Left lung (tissue), 10 donors: ENCODE measurements around the gene NAA35. TPM values are rescaled to one million over a fixed set of nuclear protein-coding genes. Genes with fewer than 3 reads are reported as not detected.
A peak's percentile ranks its signal among the peaks of the same experiment; 100 is the strongest.

ENCODE experiments used
- ATAC-seq: fragments of 200-7000 bp; cut with Tn5 transposase; one replicate; pipeline ENCODE4 v1.9.1; 2020; ENCODE audit warnings: moderate library complexity
- DNase-seq, 4 donors: peaks; one replicate each; pipeline ENCODE4 v3.0.0-alpha.2; 2013 to 2020
- H3K27ac ChIP-seq, 2 donors: fragments of 200-600 bp; sonication (generic) in 1 of 2; one replicate each; pipeline versions ENCODE4 v1.5.0 to v1.8.0; 2020 to 2021
- H3K27me3 ChIP-seq, 2 donors: fragments of 200-600 bp; sonication (generic) in 1 of 2; one replicate each; pipeline versions ENCODE4 v1.5.0 to v1.8.0; 2020 to 2021
- H3K36me3 ChIP-seq, 2 donors: fragments of 200-600 bp; sonication (generic) in 1 of 2; one replicate each; pipeline versions ENCODE4 v1.5.0 to v1.8.0; 2020 to 2021
- H3K4me1 ChIP-seq, 2 donors: fragments of 200-600 bp; one replicate each; pipeline ENCODE4 v1.8.0; 2021
- H3K4me3 ChIP-seq, 2 donors: fragments of 200-600 bp; sonication (generic) in 1 of 2; one replicate each; pipeline versions ENCODE4 v1.5.0 to v1.8.0; 2020 to 2021; ENCODE audit warnings: mild to moderate bottlenecking in 1 of 2
- H3K9me3 ChIP-seq, 2 donors: fragments of 200-600 bp; sonication (generic) in 1 of 2; one replicate each; pipeline versions ENCODE4 v1.5.0 to v1.8.0; 2020 to 2021
- intact Hi-C, 2 donors: fragments of 100-400 bp; cut with DNase I; formaldehyde crosslinking; loops; one replicate each; pipeline versions ENCODE4 v1.11.2 to v1.14.2; 2022
- polyA plus RNA-seq, 6 donors: library from polyadenylated mRNA; unstranded; fragments of 120-200 nt; gene quantifications; one replicate each; pipeline ENCODE4 v1.2.1, GENCODE V29; 2013; ENCODE audit not compliant: insufficient read length in 6 of 6
- total RNA-seq, 2 donors: library from RNA; stranded (reverse); fragmentation: NEBNext Ultra II Directional; extraction: Animal tissue kit (Norgen Biotek cat#: 25700); gene quantifications; one replicate each; pipeline ENCODE4 v1.2.1, GENCODE V29; 2021
- TF ChIP-seq, protein P1 (sequence below), 2 donors: fragments of 200-600 bp; sonication (generic) in 1 of 2; IDR thresholded peaks; one replicate each; pipeline versions ENCODE4 v1.5.0 to v1.8.0; 2021; ENCODE audit warnings: antibody characterized with exemption in 2 of 2
- donor health status: DM: no; HTN: yes; CAD: no.
- donor health status: DM: no; HTN: no; CAD: no.

The NAA35 gene
- total and polyA plus RNA-seq, 8 donors, result 17.9 to 34.7 (median 29.9) TPM

DNA sequence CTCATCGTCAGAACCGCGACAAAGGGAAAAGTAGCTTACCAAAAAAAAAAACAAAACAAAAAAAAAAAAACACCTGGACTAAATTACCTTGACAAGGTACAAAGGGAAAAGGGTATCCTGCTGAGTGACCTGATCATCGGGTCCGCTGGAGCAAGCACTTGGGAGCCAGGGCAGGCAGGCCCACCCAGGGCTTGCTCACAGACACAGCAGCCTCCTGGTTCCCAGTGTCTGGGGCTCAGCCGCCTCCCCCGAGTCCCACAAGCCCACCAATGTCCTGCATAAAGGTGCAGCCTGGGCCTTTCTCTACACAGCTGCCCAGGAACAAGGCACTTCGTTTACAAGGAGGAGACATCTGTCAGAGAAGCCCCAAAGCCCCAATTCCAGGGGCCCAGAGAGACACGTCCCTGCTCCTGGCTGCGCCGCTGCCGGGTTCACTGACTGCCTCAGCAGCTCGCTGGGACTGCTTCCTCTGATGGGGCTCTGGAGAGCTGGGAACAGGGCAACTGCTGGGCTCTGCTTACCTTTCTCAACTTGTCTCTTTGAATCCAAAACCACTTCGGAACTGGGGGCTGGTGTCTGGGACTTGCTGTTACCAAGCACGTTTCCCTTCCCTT, 95.0 kb downstream of the NAA35 start:
- H3K4me1 ChIP-seq, result no peaks in the 10 kb centered on the region
- H3K27me3 ChIP-seq, result no peaks in the 10 kb centered on the region
- DNase-seq, result no peak
- no peaks in the 10 kb centered on the region for H3K9me3 ChIP-seq
- H3K4me3 ChIP-seq, result no peak overlapping the region
- H3K27ac ChIP-seq, result no peak overlapping the region
- TF ChIP-seq, protein P1, sequence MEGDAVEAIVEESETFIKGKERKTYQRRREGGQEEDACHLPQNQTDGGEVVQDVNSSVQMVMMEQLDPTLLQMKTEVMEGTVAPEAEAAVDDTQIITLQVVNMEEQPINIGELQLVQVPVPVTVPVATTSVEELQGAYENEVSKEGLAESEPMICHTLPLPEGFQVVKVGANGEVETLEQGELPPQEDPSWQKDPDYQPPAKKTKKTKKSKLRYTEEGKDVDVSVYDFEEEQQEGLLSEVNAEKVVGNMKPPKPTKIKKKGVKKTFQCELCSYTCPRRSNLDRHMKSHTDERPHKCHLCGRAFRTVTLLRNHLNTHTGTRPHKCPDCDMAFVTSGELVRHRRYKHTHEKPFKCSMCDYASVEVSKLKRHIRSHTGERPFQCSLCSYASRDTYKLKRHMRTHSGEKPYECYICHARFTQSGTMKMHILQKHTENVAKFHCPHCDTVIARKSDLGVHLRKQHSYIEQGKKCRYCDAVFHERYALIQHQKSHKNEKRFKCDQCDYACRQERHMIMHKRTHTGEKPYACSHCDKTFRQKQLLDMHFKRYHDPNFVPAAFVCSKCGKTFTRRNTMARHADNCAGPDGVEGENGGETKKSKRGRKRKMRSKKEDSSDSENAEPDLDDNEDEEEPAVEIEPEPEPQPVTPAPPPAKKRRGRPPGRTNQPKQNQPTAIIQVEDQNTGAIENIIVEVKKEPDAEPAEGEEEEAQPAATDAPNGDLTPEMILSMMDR (IDR thresholded peaks at IDR 0.05), result no peak
- H3K36me3 ChIP-seq, result no peaks in the 10 kb centered on the region
- ATAC-seq, result no peak
- intact Hi-C loops, result no loop called here

DNA sequence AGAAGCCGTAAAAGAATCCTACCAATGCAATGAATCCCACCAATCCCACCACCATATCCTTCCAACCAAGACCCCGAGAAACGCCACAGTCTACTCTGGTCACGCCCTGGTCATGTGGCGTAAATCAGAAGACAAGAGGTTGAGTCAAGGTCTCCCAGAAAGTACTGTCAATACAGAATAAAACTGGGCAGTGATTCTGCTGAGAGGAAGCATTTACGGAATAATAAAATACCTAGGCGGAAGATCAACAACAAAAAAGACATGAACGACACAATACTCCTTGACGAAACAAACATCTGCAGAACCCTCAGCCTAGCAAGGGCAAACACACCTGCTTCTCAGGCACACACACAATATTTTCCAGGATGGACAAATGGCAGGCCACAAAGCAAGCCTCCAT, 95.6 kb downstream of the NAA35 start:
- intact Hi-C loops, result no loop called here
- Histone ChIP-seq H3K9me3 (no peaks in the 10 kb centered on the region), H3K27me3 (no peaks in the 10 kb centered on the region), H3K36me3 (no peaks in the 10 kb centered on the region), H3K27ac (no peak overlapping the region), H3K4me3 (no peak overlapping the region), H3K4me1 (no peaks in the 10 kb centered on the region)
- DNase-seq (no peak), ATAC-seq (no peak)
- TF ChIP-seq, protein P1 (IDR thresholded peaks at IDR 0.05), result no peak

GRCh38 chr9:86039991-86040860, 99.3 kb downstream of the NAA35 start:
- no peak for ATAC-seq
- intact Hi-C loops, result no loop called here
- H3K36me3 ChIP-seq, result no peaks in the 10 kb centered on the region
- DNase-seq, result no peak
- no peaks in the 10 kb centered on the region for H3K4me1 ChIP-seq
- TF ChIP-seq, protein P1 (IDR thresholded peaks at IDR 0.05), result no peak
- H3K27ac ChIP-seq, result no peak overlapping the region
- H3K4me3 ChIP-seq, result no peak overlapping the region
- H3K27me3 ChIP-seq, result no peaks in the 10 kb centered on the region
- no peaks in the 10 kb centered on the region for H3K9me3 ChIP-seq

DNA sequence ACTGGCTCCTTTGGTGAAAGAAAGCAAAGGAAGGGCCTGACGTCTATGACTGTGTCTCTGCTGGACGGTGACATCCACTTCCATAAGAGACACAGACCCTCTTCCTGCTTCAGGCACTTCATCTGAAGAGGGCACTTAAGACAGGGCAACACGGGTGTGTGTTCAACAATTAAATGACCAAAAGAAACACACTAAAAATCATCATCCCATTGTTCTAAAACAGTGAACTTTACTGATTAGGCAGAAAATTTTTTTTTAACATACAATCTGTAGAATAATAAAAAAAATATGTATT, 99.9 kb downstream of the NAA35 start:
- DNase-seq (no peak), ATAC-seq (no peak)
- H3K36me3 ChIP-seq, result no peaks in the 10 kb centered on the region
- H3K9me3 ChIP-seq, result no peaks in the 10 kb centered on the region
- TF ChIP-seq, protein P1 (IDR thresholded peaks at IDR 0.05), result no peak
- intact Hi-C loops, result no loop called here
- no peak overlapping the region for H3K4me3 ChIP-seq
- no peak overlapping the region for H3K27ac ChIP-seq
- H3K27me3 ChIP-seq, result no peaks in the 10 kb centered on the region
- no peaks in the 10 kb centered on the region for H3K4me1 ChIP-seq

- Histone ChIP-seq H3K4me3 (no peak overlapping the region), H3K27me3 (no peaks in the 10 kb centered on the region), H3K9me3 (no peaks in the 10 kb centered on the region), H3K36me3 (no peaks in the 10 kb centered on the region), H3K4me1 (no peaks in the 10 kb centered on the region), H3K27ac (no peak overlapping the region)
- DNase-seq (no peak), ATAC-seq (peak; percentile 50)
- intact Hi-C loops, result no loop called here
- TF ChIP-seq, protein P1 (IDR thresholded peaks at IDR 0.05), result no peak
These were observed 100.4 kb downstream of the NAA35 start for GRCh38 chr9:86041311-86041741.
